H1 (cell line): Measurements from ENCODE around the gene GPLD1. TPM values are rescaled to one million over a fixed set of nuclear protein-coding genes. Genes with fewer than 3 reads are reported as not detected.

Source experiments
- POLR2AphosphoS5 ChIP-seq: IDR thresholded peaks from 2 replicates; pipeline ENCODE4 v1.6.1; 2011; ENCODE audit warnings: low read depth, low read length
- polyA plus RNA-seq, 7 experiments: library from polyadenylated mRNA; depleted of rRNA in 3 of 7; stranded (reverse) in 5 of 7; unstranded in 2 of 7; fragments of >200 nt in 5 of 7; fragments of 200-250 nt in 2 of 7; gene quantifications; 1 replicate in 5 of 7; 2 replicates in 1 of 7; 4 replicates in 1 of 7; pipeline versions ENCODE4 v1.2.1 to v1.2.3, GENCODE V29; 2011 to 2013; ENCODE audit warnings: missing spikeins in 2 of 7, mixed read lengths in 2 of 7
- total RNA-seq: library from RNA; stranded (reverse); fragmentation: NEBNext Ultra II Directional; extraction: Animal tissue kit (Norgen Biotek cat#: 25700); gene quantifications from 2 replicates; pipeline ENCODE4 v1.2.1, GENCODE V29; 2021

GPLD1 gene
- total and polyA plus RNA-seq, 2 of the 8 experiments (the other 6 are each of a cell fraction or from before 2014, with no cell fraction given): 3.7 to 5.3 TPM

GRCh38 chr6:24464253-24465038, 24.9 kb downstream of the GPLD1 start (continued):
- TF ChIP-seq POLR2AphosphoS5: no peak
